HEK293 (cell line): ENCODE measurements around the gene NXPE1.
A peak's percentile ranks its signal among the peaks of the same experiment; 100 is the strongest.

Experiments
- CTCF ChIA-PET: fragments of 350-600 bp; formaldehyde crosslinking; extraction: SDS; loops from one replicate; lab custom pipeline; 2021; ENCODE audit warnings: antibody characterized with exemption; lab: Yijun Ruan, JAX
- POLR2A ChIA-PET: fragments of 300-600 bp; formaldehyde crosslinking; extraction: SDS; loops from one replicate; lab custom pipeline; 2020; ENCODE audit warnings: antibody characterized with exemption, inconsistent platforms; lab: Yijun Ruan, JAX
- H3K27ac ChIP-seq: fragments of 200-500 bp; sonication (Bioruptor generic); 2 replicates; pipeline ENCODE4 v1.5.1; 2014; ENCODE audit warnings: low read depth, low read length, control low read depth, inconsistent platforms; ENCODE audit errors: extremely low read depth
- H3K36me3 ChIP-seq, 2 experiments: fragments of 200-500 bp in 1 of 2; sonication (Bioruptor generic) in 1 of 2; 1 replicate in 1 of 2; 2 replicates in 1 of 2; pipeline ENCODE4 v1.5.1; 2014 to 2017; ENCODE audit warnings: inconsistent platforms in 2 of 2, low read length in 2 of 2; ENCODE audit not compliant: control insufficient read depth in 2 of 2, insufficient read depth in 1 of 2
- H3K4me1 ChIP-seq: fragments of 200-500 bp; sonication (Bioruptor generic); 2 replicates; pipeline ENCODE4 v1.5.1; 2014; ENCODE audit warnings: mild to moderate bottlenecking, low read length, inconsistent platforms; ENCODE audit not compliant: control insufficient read depth, insufficient read depth
- H3K4me3 ChIP-seq: 2 replicates; pipeline ENCODE4 v1.5.1; 2011; ENCODE audit warnings: low read depth, mild to moderate bottlenecking, control low read depth, low read length, moderate library complexity
- H3K9me3 ChIP-seq: fragments of 200-500 bp; sonication (Bioruptor generic); 2 replicates; pipeline ENCODE4 v1.5.1; 2014; ENCODE audit warnings: low read depth, low read length, inconsistent platforms; ENCODE audit not compliant: control insufficient read depth, insufficient read depth
- GFI1B ChIP-seq: fragments of 450-650 bp; formaldehyde crosslinking; IDR thresholded peaks from 2 replicates; pipeline ENCODE4 v1.5.1; 2016; ENCODE audit warnings: missing biosample characterization, missing genetic modification characterization
- GLIS1 ChIP-seq: fragments of 450-650 bp; formaldehyde crosslinking; IDR thresholded peaks from 2 replicates; pipeline ENCODE4 v1.5.1; 2016; ENCODE audit warnings: missing biosample characterization, missing genetic modification characterization
- KLF9 ChIP-seq: fragments of 450-650 bp; formaldehyde crosslinking; IDR thresholded peaks from 2 replicates; pipeline ENCODE4 v1.5.1; 2016; ENCODE audit warnings: missing biosample characterization, missing genetic modification characterization, low read depth
- PBX3 ChIP-seq: sonication (generic); formaldehyde crosslinking; IDR thresholded peaks from 2 replicates; pipeline ENCODE4 v1.8.1; 2022; ENCODE audit warnings: mild to moderate bottlenecking, moderate library complexity, missing genetic modification reagents
- PRDM6 ChIP-seq: fragments of 450-650 bp; formaldehyde crosslinking; IDR thresholded peaks from 2 replicates; pipeline ENCODE4 v1.5.1; 2017; ENCODE audit warnings: missing biosample characterization, missing genetic modification characterization
- TRIM28 ChIP-seq: IDR thresholded peaks from 2 replicates; pipeline ENCODE4 v1.6.1; 2011; ENCODE audit warnings: low read length, control low read depth, borderline replicate concordance
- ZBTB49 ChIP-seq: fragments of 450-650 bp; formaldehyde crosslinking; IDR thresholded peaks from 2 replicates; pipeline ENCODE4 v1.5.1; 2016; ENCODE audit warnings: missing biosample characterization, missing genetic modification characterization, low read depth
- ZNF112 ChIP-seq: fragments of 450-650 bp; formaldehyde crosslinking; IDR thresholded peaks from 2 replicates; pipeline ENCODE4 v1.5.0; 2017; ENCODE audit warnings: missing biosample characterization, missing genetic modification characterization
- ZNF266 ChIP-seq: fragments of 450-650 bp; formaldehyde crosslinking; IDR thresholded peaks from 2 replicates; pipeline ENCODE4 v1.5.1; 2016; ENCODE audit warnings: missing biosample characterization, missing genetic modification characterization, low read depth
- ZNF280D ChIP-seq: fragments of 450-650 bp; formaldehyde crosslinking; IDR thresholded peaks from 2 replicates; pipeline ENCODE4 v1.5.1; 2016; ENCODE audit warnings: missing biosample characterization, missing genetic modification characterization
- ZNF324 ChIP-seq: fragments of 450-650 bp; formaldehyde crosslinking; IDR thresholded peaks from 2 replicates; pipeline ENCODE4 v1.5.1; 2016; ENCODE audit warnings: missing biosample characterization, missing genetic modification characterization
- ZNF341 ChIP-seq: fragments of 450-650 bp; formaldehyde crosslinking; IDR thresholded peaks from 2 replicates; pipeline ENCODE4; 2016; ENCODE audit warnings: low read depth, missing biosample characterization, missing genetic modification characterization
- ZNF37A ChIP-seq: fragments of 450-650 bp; IDR thresholded peaks from 2 replicates; pipeline ENCODE4 v1.5.1; 2018; ENCODE audit warnings: missing biosample characterization, missing genetic modification characterization
- ZNF394 ChIP-seq: fragments of 450-650 bp; formaldehyde crosslinking; IDR thresholded peaks from 2 replicates; pipeline ENCODE4 v1.5.1; 2016; ENCODE audit warnings: missing biosample characterization, missing genetic modification characterization, mild to moderate bottlenecking, moderate library complexity, borderline replicate concordance
- ZNF426 ChIP-seq: fragments of 450-650 bp; formaldehyde crosslinking; IDR thresholded peaks from 2 replicates; pipeline ENCODE4 v1.5.1; 2017; ENCODE audit warnings: missing biosample characterization, missing genetic modification characterization, mild to moderate bottlenecking, inconsistent platforms, moderate library complexity
- ZNF558 ChIP-seq: fragments of 450-650 bp; formaldehyde crosslinking; IDR thresholded peaks from 2 replicates; pipeline ENCODE4 v1.5.1; 2016; ENCODE audit warnings: missing biosample characterization, missing genetic modification characterization
- ZNF560 ChIP-seq: fragments of 450-650 bp; formaldehyde crosslinking; IDR thresholded peaks from 2 replicates; pipeline ENCODE4 v1.5.1; 2017; ENCODE audit warnings: missing biosample characterization, missing genetic modification characterization, borderline replicate concordance
- ZNF596 ChIP-seq: fragments of 450-650 bp; IDR thresholded peaks from 2 replicates; pipeline ENCODE4 v1.5.0; 2018; ENCODE audit warnings: missing biosample characterization, mild to moderate bottlenecking, missing genetic modification characterization, moderate library complexity
- ZNF658 ChIP-seq: fragments of 450-650 bp; formaldehyde crosslinking; IDR thresholded peaks from 2 replicates; pipeline ENCODE4; 2016; ENCODE audit warnings: missing biosample characterization, missing genetic modification characterization

The NXPE1 gene

GRCh38 chr11:114524122-114524521 lies 35.6 kb downstream of the NXPE1 start:
- Histone ChIP-seq H3K4me1 (no peaks in the 10 kb centered on the region), H3K9me3 (no peaks in the 10 kb centered on the region), H3K4me3 (no peak overlapping the region), H3K27ac (no peak overlapping the region), H3K36me3 (no peaks in the 10 kb centered on the region)
- TF ChIP-seq ZNF341, result no peak
- TF ChIP-seq ZNF266 (tag by site-specific recombination), result no peak
- no peak for TF ChIP-seq ZBTB49 (tag by site-specific recombination)
- no peak for TF ChIP-seq ZNF394 (tag by site-specific recombination)
- no peak for TF ChIP-seq TRIM28
- TF ChIP-seq ZNF426 (tag by site-specific recombination), result no peak
- no peak for TF ChIP-seq PRDM6 (tag by site-specific recombination)
- no peak for TF ChIP-seq KLF9 (tag by site-specific recombination)
- TF ChIP-seq ZNF324, result no peak
- TF ChIP-seq PBX3 (CRISPR knock-in tag), result no peak
- TF ChIP-seq ZNF112 (tag by site-specific recombination), result no peak
- no peak for TF ChIP-seq GFI1B (tag by site-specific recombination)
- no peak for TF ChIP-seq ZNF596 (tag by site-specific recombination)
- no peak for TF ChIP-seq ZNF558 (tag by site-specific recombination)
- no peak for TF ChIP-seq ZNF560 (tag by site-specific recombination)
- no peak for TF ChIP-seq ZNF37A (tag by site-specific recombination)
- TF ChIP-seq ZNF658 (tag by site-specific recombination), result no peak
- POLR2A ChIA-PET, result no interaction called here
- CTCF ChIA-PET, result no interaction called here

GRCh38 chr11:114522818-114523217 lies 36.9 kb downstream of the NXPE1 start:
- TF ChIP-seq GLIS1 (tag by site-specific recombination) (peak; percentile 64; the same call in 1 of the 2 replicates), ZNF280D (tag by site-specific recombination) (no peak), PRDM6 (tag by site-specific recombination) (peak; percentile 22; the same call in 1 of the 2 replicates)
- POLR2A ChIA-PET, result no interaction called here
- H3K4me1 ChIP-seq, result no peaks in the 10 kb centered on the region
- no peaks in the 10 kb centered on the region for H3K9me3 ChIP-seq
- H3K36me3 ChIP-seq, result no peaks in the 10 kb centered on the region
- CTCF ChIA-PET, result interaction anchor here (0.9 kb wide), 1 partner anchor 242 kb away, joined by 4 read pairs; no protein-coding TSS in a partner anchor
- no peak overlapping the region for H3K27ac ChIP-seq
- H3K4me3 ChIP-seq, result no peak overlapping the region
